GM21825 (cell line): ENCODE measurements around the gene ENPEP.
"Not testable (repeated sequence)": the region's sequence is repeated elsewhere in the genome, so short reads cannot be mapped to it uniquely, and the experiment has no call there.

ENCODE experiments used
- ATAC-seq: cut with Tn5 transposase; IDR thresholded peaks from one replicate; pipeline ENCODE4 v1.9.1; 2021; ENCODE audit warnings: mild to moderate bottlenecking, moderate library complexity; ENCODE audit not compliant: unreplicated experiment

ENPEP gene, protein sequence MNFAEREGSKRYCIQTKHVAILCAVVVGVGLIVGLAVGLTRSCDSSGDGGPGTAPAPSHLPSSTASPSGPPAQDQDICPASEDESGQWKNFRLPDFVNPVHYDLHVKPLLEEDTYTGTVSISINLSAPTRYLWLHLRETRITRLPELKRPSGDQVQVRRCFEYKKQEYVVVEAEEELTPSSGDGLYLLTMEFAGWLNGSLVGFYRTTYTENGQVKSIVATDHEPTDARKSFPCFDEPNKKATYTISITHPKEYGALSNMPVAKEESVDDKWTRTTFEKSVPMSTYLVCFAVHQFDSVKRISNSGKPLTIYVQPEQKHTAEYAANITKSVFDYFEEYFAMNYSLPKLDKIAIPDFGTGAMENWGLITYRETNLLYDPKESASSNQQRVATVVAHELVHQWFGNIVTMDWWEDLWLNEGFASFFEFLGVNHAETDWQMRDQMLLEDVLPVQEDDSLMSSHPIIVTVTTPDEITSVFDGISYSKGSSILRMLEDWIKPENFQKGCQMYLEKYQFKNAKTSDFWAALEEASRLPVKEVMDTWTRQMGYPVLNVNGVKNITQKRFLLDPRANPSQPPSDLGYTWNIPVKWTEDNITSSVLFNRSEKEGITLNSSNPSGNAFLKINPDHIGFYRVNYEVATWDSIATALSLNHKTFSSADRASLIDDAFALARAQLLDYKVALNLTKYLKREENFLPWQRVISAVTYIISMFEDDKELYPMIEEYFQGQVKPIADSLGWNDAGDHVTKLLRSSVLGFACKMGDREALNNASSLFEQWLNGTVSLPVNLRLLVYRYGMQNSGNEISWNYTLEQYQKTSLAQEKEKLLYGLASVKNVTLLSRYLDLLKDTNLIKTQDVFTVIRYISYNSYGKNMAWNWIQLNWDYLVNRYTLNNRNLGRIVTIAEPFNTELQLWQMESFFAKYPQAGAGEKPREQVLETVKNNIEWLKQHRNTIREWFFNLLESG

DNA sequence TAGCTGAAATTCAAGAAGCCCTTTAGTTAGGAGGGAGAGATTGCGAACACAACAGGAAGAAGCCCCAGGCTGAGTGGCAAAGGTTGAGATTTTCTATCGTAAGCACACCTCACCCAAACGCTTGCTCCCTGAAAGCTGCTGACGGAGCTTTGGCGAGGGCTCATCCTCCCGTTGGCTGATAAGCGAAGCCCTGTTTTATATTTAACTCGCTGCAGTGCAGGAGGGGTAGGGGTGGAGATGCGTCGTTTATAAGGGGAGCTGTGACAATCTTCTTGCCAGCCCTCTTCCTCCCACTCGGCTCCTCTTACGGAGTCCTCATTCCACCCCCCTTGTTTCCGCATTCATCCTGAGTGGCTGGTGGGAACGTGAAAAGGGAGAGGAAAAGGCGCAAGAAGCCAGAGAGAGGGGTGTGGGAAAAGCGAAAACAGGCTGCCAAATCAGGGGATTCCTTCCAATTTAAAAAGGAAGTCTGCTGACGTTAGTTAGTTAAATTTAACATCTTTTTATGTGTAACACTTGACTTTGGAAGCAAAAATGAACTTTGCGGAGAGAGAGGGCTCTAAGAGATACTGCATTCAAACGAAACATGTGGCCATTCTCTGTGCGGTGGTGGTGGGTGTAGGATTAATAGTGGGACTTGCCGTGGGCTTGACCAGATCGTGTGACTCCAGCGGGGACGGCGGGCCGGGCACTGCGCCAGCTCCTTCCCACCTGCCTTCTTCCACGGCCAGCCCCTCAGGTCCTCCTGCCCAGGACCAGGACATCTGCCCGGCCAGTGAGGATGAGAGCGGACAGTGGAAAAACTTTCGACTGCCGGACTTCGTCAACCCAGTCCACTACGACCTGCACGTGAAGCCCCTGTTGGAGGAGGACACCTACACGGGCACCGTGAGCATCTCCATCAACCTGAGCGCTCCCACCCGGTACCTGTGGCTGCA lies at the start of gene ENPEP:
Gene ENPEP, plus strand, starts transcription at position 275 of the 938 bp plus-strand sequence. Its CDS starts 260 bp downstream, at position 535.
- ATAC-seq = no peak

DNA sequence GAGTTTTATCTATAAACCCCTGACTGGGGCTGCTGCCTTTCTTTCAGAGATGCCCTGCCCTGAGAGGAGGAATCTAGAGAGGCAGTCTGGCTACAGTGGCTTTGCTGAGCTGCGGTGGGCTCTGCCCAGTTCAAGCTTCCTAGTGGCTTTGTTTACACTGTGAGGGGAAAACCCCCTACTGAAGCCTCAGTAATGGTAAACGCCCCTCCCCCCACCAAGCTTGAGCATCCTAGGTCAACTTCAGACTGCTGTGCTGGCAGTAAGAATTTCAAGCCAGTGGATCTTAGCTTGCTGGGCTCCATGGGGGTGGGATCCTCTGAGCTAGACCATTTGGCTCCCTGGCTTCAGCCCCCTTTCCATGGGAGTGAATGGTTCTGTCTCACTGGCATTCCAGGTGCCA lies 44.1 kb upstream of the ENPEP start:
- ATAC-seq = not testable (repeated sequence)

DNA sequence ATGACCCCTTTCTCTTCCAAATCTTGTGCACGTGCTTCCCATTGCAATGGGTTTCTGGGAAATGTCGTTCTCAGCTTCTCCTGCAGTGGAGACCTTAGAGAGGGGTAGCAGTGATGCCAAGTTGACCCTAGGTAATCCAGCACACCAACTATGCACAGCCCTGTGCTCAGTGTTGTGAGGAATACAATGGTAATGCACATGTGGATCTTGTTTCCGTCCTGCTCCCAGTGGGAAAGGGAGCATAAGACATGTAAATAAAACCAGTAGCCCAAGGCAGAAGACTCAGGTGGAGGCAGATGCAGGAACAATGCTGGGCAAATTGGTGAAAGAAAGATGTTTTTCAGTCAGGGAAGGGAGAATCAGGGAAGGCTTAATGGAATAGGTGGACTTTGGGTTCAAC lies 38.7 kb upstream of the ENPEP start:
- not testable (repeated sequence) for ATAC-seq

DNA sequence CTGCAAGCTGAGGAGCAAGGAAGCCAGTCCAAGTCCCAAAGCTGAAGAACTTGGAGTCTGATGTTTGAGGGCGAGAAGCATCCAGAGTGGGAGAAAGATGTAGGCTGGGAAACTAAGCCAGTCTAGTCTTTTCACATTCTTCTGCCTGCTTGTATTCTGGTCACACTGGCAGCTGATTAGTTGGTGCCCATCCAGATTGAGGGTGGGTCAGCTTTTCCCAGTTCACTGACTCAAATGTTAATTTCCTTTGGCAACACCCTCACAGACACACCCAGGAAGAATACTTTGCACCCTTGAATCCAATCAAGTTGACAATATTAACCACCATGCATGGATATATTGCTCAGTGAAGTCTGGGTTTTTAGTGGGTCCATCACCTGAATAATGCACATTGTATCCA lies 36.7 kb upstream of the ENPEP start:
- ATAC-seq = not testable (repeated sequence)

DNA sequence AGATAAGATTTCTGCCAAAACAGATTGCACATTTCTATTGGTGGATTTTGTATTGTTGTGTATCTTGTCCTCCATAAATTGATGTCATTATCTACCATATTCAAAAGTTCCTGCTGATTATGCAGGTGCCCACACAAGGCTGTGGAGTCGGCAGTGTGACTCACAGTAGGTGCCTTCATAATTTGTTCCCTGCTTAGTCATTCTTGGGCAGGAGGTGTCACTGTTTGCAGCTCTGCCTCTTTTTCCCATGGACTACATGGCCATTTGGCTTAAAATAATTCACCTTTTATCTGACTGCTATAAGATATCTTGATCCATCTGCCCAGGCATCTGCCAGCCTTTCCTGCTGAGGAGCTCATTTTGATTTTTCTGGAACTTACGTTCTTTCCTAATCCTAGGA lies 33.6 kb upstream of the ENPEP start:
- ATAC-seq = no peak

DNA sequence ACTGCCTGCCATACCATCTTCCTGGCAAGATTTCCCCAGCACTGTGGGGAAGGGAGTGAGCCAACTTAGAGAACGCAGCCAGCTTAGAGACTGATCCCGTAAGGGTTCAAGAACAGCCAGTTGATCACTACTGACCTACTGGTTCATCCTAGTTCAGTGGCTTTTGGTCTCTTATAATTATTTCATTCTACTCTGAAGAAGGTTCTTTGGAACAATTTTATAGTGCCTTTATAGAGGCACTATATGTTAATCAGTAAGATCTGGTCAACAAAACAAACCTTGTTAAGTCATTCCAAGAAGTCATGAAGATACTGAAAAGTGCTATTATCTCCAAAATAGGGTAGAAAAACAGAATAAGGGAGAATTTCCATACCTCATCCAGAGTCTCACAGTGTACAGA lies 33.2 kb upstream of the ENPEP start:
- ATAC-seq = no peak

DNA sequence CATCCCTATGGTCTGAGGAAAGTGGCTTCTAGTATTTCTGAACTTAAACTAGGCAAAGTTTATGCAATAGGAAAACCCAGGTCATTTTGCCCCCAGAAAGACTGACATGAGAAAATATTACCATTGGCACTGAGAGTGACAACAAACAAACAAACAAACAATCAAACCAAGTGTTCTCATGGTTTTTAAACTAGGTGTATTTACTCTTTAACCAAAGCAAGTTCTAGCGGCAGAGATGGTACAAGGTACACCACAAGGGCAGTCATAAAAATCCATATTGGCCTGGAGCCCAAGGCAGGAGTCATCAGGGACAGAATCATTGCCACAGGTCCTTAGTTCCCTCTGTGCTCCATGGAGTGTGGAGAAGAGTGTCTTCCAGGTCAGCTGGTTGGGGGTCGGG lies 26.0 kb upstream of the ENPEP start:
- ATAC-seq = no peak

DNA sequence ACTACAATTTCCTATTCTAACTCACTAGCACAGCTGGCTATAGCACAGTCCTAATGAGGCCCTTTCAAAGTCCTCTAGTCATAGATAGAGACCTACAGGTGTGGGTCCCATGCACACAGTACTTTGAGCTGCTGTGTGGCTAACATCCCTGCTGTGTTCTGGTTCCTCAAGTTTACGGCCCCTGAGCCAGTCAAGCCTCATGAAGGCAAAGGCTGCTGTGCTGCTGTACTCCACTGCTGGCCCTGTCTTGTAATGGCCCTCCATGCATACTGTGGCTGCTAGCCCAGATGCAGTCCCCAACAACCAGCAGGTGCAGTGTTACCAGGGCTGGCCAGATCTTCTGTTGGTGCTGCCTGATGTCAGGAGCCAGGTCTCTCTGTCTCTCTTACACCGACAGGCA lies 23.4 kb upstream of the ENPEP start:
- no peak for ATAC-seq

DNA sequence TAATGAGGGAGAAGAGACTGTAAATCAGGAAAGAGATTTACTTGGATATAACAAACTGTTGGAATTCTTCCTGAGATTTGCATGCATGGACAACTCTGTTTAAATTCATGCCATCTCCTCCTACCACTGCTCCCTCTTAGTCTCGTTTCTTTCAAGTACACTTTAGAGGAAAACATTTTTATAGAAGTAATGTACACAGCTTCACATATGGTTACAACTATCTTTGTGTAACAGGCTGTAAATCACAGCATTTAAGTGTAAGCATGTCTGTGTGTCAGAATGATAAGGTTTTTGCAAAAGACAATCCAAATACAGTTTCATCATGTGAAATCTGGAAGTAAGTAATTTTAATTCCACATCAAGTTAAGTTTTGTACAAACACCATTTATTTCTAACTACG lies 21.5 kb upstream of the ENPEP start:
- ATAC-seq = no peak

DNA sequence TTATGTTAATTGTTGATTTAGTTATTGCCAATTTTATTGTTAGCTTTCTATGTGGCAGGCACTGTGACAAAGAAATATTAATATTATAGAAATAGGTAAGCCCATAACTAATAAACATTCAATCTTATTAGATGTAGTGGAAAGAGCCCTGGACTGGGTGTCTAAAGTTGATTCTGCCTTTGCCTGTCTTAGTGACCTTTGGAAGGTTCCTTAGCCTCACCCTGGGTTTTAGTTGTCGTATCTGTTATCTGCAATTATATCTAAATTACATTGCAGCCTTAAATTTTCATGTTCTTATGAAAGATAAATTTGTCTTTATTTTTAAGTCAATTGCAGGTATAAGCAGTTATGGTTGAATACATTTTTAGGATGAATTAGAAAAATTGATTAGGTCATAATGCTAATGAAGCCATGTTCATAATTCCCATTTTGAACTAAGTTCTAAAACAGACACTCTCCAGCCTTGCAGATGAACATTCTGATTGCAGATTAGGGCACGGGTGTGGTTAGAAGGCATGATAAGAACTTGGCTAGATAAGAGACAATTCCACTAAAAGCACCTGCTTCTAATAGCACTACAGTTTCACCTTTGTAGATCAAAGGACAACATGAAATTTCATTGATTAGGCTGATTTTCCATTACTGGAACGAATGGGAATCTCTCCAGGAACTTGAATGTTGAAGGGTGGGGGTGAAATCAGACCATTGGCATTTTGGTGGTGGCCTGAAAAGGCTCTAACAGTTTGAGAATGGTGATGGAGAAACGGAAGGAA lies 17.3 kb upstream of the ENPEP start:
- no peak for ATAC-seq

DNA sequence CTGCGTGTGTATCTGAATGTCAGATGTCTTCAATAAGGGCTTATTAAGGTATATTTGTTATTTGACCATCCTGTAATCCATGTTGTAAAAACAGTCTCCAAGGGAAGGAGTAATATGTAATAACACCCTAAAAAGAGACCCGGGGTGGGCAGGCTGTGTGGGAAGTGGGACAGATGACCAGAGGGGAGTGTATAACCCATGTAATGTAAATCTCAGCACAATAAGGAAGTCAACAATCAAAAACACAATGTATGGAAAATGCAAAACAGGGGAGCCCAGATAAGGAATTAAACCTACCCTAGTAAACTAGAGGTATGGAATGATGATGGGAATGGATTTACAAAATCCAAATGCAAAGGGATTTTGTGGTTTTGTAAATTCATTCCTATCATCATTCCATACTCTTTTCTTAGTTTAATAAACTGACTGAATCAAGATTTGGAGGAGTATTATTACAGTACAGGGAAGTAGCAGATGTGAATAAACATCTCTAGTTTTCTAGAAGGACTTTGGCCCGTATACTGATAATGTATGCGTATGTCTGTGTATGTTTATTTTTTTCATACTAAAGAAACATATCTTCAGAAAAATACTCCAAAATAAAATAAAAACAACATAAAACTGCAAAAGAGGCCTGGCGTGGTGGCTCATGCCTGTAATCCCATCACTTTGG lies 15.7 kb upstream of the ENPEP start:
- no peak for ATAC-seq

DNA sequence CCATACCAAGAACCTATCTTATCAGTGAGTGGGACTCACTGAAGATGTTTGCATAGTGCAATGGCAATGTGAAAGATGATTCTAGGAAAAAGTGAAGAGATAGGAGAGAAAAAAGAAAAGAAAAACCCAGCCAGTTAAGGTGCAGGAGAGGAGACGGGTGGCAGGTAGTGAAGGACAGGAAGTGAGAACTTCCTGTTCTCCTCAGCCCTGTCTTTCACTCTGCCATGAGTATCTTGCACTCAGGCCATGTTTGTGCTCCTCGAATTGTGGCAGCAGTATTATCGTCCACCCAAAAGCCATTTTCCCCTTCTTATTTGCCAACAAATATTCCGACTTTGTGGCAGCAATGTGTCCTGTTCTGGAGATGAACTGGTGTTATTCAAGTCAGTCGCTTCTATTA lies 8.6 kb upstream of the ENPEP start:
- ATAC-seq = no peak

DNA sequence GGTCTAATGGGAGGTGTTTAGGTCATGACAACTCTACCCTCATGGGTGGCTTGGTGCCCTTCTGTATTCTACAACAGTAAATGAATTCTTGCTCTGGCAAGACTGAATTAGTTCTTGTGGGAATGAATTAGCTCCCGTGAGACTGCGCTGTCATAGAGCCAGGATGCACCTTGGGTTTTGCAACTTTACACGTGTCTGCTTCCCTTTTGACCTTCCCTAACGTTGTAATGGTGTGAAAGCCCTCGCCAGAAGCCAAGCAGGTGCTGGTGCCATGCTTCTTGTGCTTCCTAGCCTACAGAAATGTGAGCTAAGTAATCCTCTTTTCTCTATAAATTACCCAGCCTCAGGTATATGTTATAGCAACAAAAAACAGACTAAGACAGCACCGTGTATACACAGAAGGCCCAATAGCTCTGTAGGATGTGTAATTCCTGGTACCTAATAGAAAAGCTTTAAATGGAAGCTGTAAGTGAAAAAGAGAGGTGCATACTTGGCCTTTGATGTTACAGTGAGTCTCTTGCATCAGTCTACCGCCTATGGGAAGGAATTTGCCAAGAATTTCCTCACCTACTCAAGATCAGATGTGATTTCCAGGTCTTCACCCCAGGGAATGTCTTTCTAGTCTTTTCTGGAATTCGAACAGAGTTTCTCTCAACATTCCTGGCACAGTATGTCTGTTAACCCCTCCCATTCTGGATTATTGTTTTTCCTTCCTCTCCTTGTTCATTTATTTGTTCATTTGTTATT lies 3.2 kb upstream of the ENPEP start:
- ATAC-seq = no peak

DNA sequence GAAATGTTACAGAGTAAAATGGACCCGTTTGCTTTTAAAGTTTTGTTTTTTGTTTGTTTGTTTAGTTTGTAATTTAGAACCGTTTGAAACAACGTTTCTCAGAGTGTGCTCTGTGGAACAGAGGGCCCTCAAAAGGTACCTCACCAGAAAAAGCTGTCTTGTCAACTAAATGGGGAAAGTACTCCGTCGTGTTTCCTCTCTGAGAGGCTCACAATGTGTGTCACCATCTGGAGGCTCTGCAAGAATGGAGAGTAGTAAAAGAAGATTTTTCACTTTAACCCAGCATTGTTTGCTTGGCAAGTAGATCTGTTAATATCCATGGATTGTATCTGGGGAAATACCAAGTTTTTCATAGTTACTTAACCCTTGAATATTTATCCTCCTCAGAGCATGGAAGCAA lies 1.5 kb upstream of the ENPEP start:
- ATAC-seq = no peak

DNA sequence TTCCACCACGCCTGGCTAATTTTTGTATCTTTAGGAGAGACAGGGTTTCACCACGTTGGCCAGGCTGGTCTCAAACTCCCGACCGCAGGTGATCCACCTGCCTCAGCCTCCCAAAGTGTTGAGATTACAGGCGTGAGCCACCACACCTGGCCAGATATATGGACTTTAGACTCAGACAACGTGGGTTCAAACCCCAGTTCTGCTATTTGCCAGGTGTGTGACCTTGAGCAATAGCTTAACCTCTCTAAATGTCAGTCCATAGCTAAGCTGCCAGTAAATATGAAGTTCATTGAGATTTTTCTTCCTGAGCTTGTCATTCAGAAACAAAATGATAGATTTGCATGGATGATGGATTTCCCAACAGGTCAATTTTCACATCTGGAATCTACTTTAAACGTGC lies 875 bp upstream of the ENPEP start:
- not testable (repeated sequence) for ATAC-seq

DNA sequence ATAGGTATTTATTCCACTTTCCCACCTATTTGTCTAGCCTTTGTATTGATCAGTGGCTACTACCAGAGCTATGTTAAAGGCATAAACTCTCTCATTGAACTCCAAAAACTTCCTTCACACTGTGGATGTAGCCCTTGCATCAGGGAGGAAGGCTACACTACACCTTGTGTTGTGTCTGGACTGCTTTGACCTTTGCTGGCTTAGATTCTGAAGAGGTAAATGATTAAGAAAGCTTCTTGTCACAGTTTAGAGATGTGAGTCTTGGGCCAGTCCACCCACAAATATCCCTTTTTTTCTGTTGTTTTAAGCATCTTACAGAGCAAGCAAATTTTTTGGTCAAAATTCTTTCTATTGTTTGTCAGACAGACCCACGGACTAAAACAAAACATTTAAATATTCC lies 1.9 kb downstream of the ENPEP start:
- no peak for ATAC-seq

DNA sequence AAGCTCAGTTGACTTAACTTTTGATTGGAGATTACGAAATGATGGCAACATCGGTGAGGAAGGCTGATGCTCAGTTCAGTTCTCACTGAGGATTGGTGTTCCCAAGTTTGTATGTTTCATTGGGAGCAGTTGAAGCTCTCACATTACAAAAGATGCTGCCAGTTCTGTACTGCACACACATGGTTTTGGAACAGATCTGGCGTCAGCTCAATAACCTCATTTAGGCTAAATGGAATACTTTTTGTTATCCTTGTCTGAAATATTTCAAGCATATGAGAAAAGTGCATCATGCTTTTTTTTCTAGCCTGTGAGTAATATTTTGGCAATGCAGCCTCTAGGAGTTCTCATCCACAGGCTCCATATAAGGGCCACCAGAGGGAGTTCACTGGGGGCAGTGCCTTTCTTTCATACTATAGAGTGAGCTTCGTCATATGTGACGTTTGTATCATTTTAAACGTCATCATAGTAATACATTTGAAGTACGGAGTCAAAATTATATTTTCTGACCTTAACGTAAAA lies 4.1 kb downstream of the ENPEP start:
- no peak for ATAC-seq

DNA sequence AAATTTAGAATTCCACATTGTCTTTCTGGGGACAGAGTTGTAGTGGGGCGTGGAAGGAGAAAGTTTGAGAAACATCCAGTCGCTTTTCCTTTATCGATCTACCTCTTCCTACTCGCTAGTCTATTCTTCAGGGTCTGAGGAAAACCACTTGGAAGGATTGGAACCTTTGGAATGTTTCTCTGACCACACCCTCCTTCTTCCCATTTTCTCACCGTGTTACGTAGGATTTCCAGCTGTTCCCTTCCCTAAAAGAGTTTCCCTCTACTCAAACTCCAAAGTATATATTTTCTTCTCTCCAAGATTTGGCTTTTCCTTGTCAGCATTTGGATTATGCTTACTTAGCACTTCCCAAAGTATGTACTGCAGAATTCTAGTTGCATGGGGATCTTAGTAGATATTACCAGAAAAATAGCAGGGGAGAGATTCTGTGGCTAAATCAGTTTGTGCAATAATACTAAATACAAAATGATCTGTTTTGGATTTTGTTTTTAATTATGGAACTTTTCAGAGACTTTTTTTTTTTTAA lies 4.9 kb downstream of the ENPEP start:
- no peak for ATAC-seq
